NB4 (cell line): ENCODE measurements around the gene ADGRF3.
"Not testable (repeated sequence)": the region's sequence is repeated elsewhere in the genome, so short reads cannot be mapped to it uniquely, and the experiment has no call there.

ENCODE experiments used
- DNase-seq: peaks from one replicate; pipeline ENCODE4 v3.0.0; 2010; ENCODE audit warnings: low read depth
- H3K4me3 ChIP-seq: one replicate; pipeline ENCODE4 v1.5.1; 2011; ENCODE audit warnings: mild to moderate bottlenecking, low read depth, low read length, moderate library complexity
- CTCF ChIP-seq: IDR thresholded peaks from one replicate; pipeline ENCODE4 v1.5.1; 2012; ENCODE audit warnings: low read depth, low read length
- MAX ChIP-seq: IDR thresholded peaks from 2 replicates; pipeline ENCODE4 v1.6.1; 2011; ENCODE audit warnings: low read depth, low read length
- MYC ChIP-seq: IDR thresholded peaks from 2 replicates; pipeline ENCODE4 v1.6.1; 2011; ENCODE audit warnings: low read depth, low read length
- POLR2A ChIP-seq: IDR thresholded peaks from 2 replicates; pipeline ENCODE4 v1.6.1; 2011; ENCODE audit warnings: mild to moderate bottlenecking; ENCODE audit not compliant: insufficient read length; ENCODE audit errors: extremely low read depth

The ADGRF3 gene

DNA sequence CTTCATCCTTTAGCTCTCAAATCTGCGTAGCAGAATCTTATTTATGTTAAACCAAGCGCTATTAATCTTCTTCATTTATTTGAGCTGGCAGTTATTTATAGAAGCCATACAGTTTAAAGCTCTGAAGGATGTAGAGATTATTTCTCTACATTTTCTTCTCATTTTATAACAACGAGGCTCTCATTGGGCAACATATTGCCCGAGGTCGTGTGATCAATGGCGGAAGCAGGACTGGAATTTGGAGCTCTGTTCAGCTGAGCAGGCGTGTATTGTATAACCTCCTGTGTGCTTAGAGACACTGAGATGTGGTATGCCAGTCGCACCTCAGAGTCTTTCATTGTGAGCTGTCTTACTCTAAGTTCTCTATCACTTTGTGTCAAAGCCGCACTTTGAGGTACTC, 37.6 kb upstream of the ADGRF3 start:
- TF ChIP-seq POLR2A (no peak), CTCF (no peak), MAX (no peak), MYC (no peak)
- no peak overlapping the region for H3K4me3 ChIP-seq
- no peak for DNase-seq

DNA sequence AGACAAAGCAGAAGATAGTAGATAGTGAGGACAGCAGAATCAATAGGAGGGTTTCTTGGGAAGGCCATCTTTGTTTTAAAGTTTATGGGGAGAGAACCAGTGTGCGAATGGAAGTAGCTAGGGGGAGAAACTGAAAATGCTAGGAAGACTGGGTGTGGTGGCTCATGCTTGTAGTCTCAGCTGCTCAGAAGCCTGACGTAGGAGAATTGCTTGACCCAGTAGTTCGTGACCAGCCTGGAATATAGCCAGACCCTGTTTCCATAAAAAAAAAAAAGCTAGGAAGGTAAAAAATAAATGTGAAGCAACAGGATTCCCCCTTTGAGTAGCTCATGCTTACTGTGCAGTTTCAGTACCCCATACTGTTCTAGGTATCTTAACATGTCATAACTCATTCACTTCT, 36.0 kb upstream of the ADGRF3 start:
- TF ChIP-seq POLR2A (no peak), CTCF (no peak), MYC (no peak), MAX (no peak)
- DNase-seq: no peak
- no peak overlapping the region for H3K4me3 ChIP-seq

- no peak for DNase-seq
- TF ChIP-seq POLR2A: no peak
- TF ChIP-seq CTCF: no peak
- TF ChIP-seq MYC: no peak
- TF ChIP-seq MAX: no peak
- H3K4me3 ChIP-seq: no peak overlapping the region
Observed at GRCh38 chr2:26380281-26380680, 33.7 kb upstream of the ADGRF3 start.

- H3K4me3 ChIP-seq: no peak overlapping the region
- no peak for DNase-seq
- no peak for TF ChIP-seq CTCF
- TF ChIP-seq MAX: no peak
- TF ChIP-seq MYC: no peak
Observed at GRCh38 chr2:26376799-26377198, 30.2 kb upstream of the ADGRF3 start.

DNA sequence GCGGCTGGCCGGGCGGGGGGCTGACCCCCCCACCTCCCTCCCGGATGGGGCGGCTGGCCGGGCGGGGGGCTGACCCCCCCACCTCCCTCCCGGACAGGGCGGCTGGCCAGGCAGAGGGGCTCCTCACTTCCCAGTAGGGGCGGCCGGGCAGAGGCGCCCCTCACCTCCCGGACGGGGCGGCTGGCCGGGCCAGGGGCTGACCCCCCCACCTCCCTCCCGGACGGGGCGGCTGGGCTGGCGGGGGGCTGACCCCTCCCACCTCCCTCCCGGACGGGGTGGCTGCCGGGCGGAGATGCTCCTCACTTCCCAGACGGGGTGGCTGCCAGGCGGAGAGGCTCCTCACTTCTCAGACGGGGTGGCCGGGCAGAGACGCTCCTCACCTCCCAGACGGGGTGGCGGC, 24.3 kb upstream of the ADGRF3 start:
- H3K4me3 ChIP-seq, DNase-seq: not testable (repeated sequence)

DNA sequence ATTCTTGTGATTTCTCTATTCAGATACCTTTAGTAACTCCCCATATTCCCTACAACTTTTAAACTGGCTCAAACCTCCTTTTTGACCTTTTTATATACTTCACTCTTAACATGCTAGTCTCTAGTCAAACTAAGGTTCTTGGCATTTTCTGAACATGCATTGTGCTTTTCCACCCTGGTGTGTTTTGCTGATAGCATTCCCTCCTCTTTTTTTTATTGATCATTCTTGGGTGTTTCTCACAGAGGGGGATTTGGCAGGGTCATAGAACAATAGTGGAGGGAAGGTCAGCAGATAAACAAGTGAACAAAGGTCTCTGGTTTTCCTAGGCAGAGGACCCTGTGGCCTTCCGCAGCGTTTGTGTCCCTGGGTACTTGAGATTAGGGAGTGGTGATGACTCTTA, 23.1 kb upstream of the ADGRF3 start:
- H3K4me3 ChIP-seq, DNase-seq: not testable (repeated sequence)

DNA sequence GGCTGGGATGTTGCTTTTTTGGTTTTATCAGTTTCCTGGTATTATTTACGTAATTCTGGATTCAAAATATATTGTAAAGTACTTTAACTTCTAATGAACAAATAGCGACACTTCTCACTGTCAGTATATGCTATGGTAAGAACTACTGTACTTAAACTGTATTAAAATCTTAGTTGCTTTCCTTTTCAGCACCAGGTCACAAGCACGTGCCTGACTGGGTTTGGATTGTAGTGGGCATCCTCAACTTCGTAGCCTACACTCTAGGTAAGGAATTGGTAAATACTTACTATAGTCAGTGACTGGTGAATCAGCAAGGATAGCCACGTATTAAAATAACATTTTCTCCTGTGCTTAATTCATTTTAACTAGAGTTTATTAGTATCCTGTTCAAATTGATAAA, 20.4 kb upstream of the ADGRF3 start:
- no peak for TF ChIP-seq POLR2A
- TF ChIP-seq MYC: no peak
- TF ChIP-seq MAX: no peak
- TF ChIP-seq CTCF: no peak
- DNase-seq: no peak
- no peak overlapping the region for H3K4me3 ChIP-seq
